ENCODE results near the gene TPK1.
A peak's percentile ranks its signal among the peaks of the same experiment; 100 is the strongest.

TPK1 gene

GRCh38 chr7:144588559-144589051 lies 247.2 kb downstream of the TPK1 start:
- Histone ChIP-seq H3K4me3 (ENCODE audit: insufficient read depth in 1 of 2, low read depth in 1 of 2, low read length in 2 of 2) (peak overlapping the region in 1 of 2 experiments; percentile 31), H2BK120ac (ENCODE audit: low read depth, low read length) (no peak overlapping the region), H3K79me1 (replicated peaks; ENCODE audit: low read length, poor library complexity, severe bottlenecking) (no peaks in the 10 kb centered on the region), H3K18ac (ENCODE audit: low read depth in 1 of 2, low read length in 2 of 2) (no peak overlapping the region), H3K4ac (ENCODE audit: low read depth in 1 of 2, low read length in 2 of 2) (no peak overlapping the region), H2AFZ (ENCODE audit: low read depth, low read length) (no peak overlapping the region), H3K14ac (ENCODE audit: low read length in 2 of 2) (no peak overlapping the region), H3K23ac (ENCODE audit: low read length in 2 of 2) (no peak overlapping the region), H2BK5ac (ENCODE audit: low read depth, low read length, poor library complexity, severe bottlenecking) (no peak overlapping the region), H3K9ac (ENCODE audit: low read length) (peak overlapping the region; percentile 31), H3K27ac (ENCODE audit: low read length, poor library complexity, severe bottlenecking) (no peak overlapping the region), H3K27me3 (ENCODE audit: control insufficient read depth in 1 of 2, insufficient read depth in 1 of 2, low read length in 2 of 2) (no peaks in the 10 kb centered on the region), H2BK12ac (ENCODE audit: low read length in 2 of 2) (no peak overlapping the region), H3K4me1 (ENCODE audit: control insufficient read depth, insufficient read depth, low read depth, low read length) (no peaks in the 10 kb centered on the region), H3K36me3 (ENCODE audit: control insufficient read depth in 1 of 2, insufficient read depth in 2 of 2, low read depth in 1 of 2, low read length in 2 of 2) (no peaks in the 10 kb centered on the region), H3K9me3 (ENCODE audit: control insufficient read depth, low read length) (peaks cover 2% of the 10 kb centered on the region), H4K8ac (ENCODE audit: low read length) (no peak overlapping the region), H3K4me2 (ENCODE audit: low read length, poor library complexity, severe bottlenecking) (no peak overlapping the region), H2BK15ac (ENCODE audit: low read depth, poor library complexity, severe bottlenecking) (no peak overlapping the region), H4K91ac (ENCODE audit: low read length) (no peak overlapping the region), H2AK5ac (ENCODE audit: low read length, severe bottlenecking) (no peak overlapping the region)
- 89% methylated on average over 3 of the region's 4 CpGs for WGBS
- no peak for DNase-seq

GRCh38 chr7:144587701-144588100 lies 248.2 kb downstream of the TPK1 start:
- Histone ChIP-seq H3K27ac (ENCODE audit: low read length, poor library complexity, severe bottlenecking) (no peak overlapping the region), H3K36me3 (ENCODE audit: control insufficient read depth in 1 of 2, insufficient read depth in 2 of 2, low read depth in 1 of 2, low read length in 2 of 2) (no peaks in the 10 kb centered on the region), H2BK12ac (ENCODE audit: low read length in 2 of 2) (no peak overlapping the region), H2BK15ac (ENCODE audit: low read depth, poor library complexity, severe bottlenecking) (no peak overlapping the region), H3K4me3 (ENCODE audit: insufficient read depth in 1 of 2, low read depth in 1 of 2, low read length in 2 of 2) (no peak overlapping the region), H3K4ac (ENCODE audit: low read depth in 1 of 2, low read length in 2 of 2) (no peak overlapping the region), H2BK120ac (ENCODE audit: low read depth, low read length) (no peak overlapping the region), H3K9me3 (ENCODE audit: control insufficient read depth, low read length) (no peaks in the 10 kb centered on the region), H4K8ac (ENCODE audit: low read length) (no peak overlapping the region), H3K18ac (ENCODE audit: low read depth in 1 of 2, low read length in 2 of 2) (no peak overlapping the region), H3K9ac (ENCODE audit: low read length) (no peak overlapping the region), H3K4me2 (ENCODE audit: low read length, poor library complexity, severe bottlenecking) (no peak overlapping the region), H2AFZ (ENCODE audit: low read depth, low read length) (no peak overlapping the region), H3K14ac (ENCODE audit: low read length in 2 of 2) (no peak overlapping the region), H3K27me3 (ENCODE audit: control insufficient read depth in 1 of 2, insufficient read depth in 1 of 2, low read length in 2 of 2) (no peaks in the 10 kb centered on the region), H3K23ac (ENCODE audit: low read length in 2 of 2) (no peak overlapping the region), H3K79me1 (replicated peaks; ENCODE audit: low read length, poor library complexity, severe bottlenecking) (no peaks in the 10 kb centered on the region), H2AK5ac (ENCODE audit: low read length, severe bottlenecking) (no peak overlapping the region), H2BK5ac (ENCODE audit: low read depth, low read length, poor library complexity, severe bottlenecking) (no peak overlapping the region), H4K91ac (ENCODE audit: low read length) (no peak overlapping the region), H3K4me1 (ENCODE audit: control insufficient read depth, insufficient read depth, low read depth, low read length) (no peaks in the 10 kb centered on the region)
- no peak for DNase-seq
- whole genome bisulfite sequencing, result 77% methylated on average over 1 of the region's 1 CpG

- H2BK120ac ChIP-seq (ENCODE audit: low read depth, low read length), result no peak overlapping the region
- no peak overlapping the region for H3K14ac ChIP-seq (ENCODE audit: low read length in 2 of 2)
- H2BK12ac ChIP-seq (ENCODE audit: low read length in 2 of 2), result no peak overlapping the region
- no peaks in the 10 kb centered on the region for H3K79me1 ChIP-seq (replicated peaks; ENCODE audit: low read length, poor library complexity, severe bottlenecking)
- H3K27ac ChIP-seq (ENCODE audit: low read length, poor library complexity, severe bottlenecking), result no peak overlapping the region
- H2AK5ac ChIP-seq (ENCODE audit: low read length, severe bottlenecking), result no peak overlapping the region
- no peak overlapping the region for H3K4ac ChIP-seq (ENCODE audit: low read depth in 1 of 2, low read length in 2 of 2)
- no peak overlapping the region for H2AFZ ChIP-seq (ENCODE audit: low read depth, low read length)
- no peak overlapping the region for H3K18ac ChIP-seq (ENCODE audit: low read depth in 1 of 2, low read length in 2 of 2)
- no peaks in the 10 kb centered on the region for H3K9me3 ChIP-seq (ENCODE audit: control insufficient read depth, low read length)
- no peak overlapping the region for H3K4me3 ChIP-seq (ENCODE audit: insufficient read depth in 1 of 2, low read depth in 1 of 2, low read length in 2 of 2)
- no peak overlapping the region for H4K8ac ChIP-seq (ENCODE audit: low read length)
- H3K9ac ChIP-seq (ENCODE audit: low read length), result no peak overlapping the region
- H4K91ac ChIP-seq (ENCODE audit: low read length), result no peak overlapping the region
- no peaks in the 10 kb centered on the region for H3K4me1 ChIP-seq (ENCODE audit: control insufficient read depth, insufficient read depth, low read depth, low read length)
- no peak overlapping the region for H2BK5ac ChIP-seq (ENCODE audit: low read depth, low read length, poor library complexity, severe bottlenecking)
- H3K23ac ChIP-seq (ENCODE audit: low read length in 2 of 2), result no peak overlapping the region
- H3K36me3 ChIP-seq (ENCODE audit: control insufficient read depth in 1 of 2, insufficient read depth in 2 of 2, low read depth in 1 of 2, low read length in 2 of 2), result no peaks in the 10 kb centered on the region
- WGBS, result 87% methylated on average over 2 of the region's 3 CpGs
- H2BK15ac ChIP-seq (ENCODE audit: low read depth, poor library complexity, severe bottlenecking), result no peak overlapping the region
- no peaks in the 10 kb centered on the region for H3K27me3 ChIP-seq (ENCODE audit: control insufficient read depth in 1 of 2, insufficient read depth in 1 of 2, low read length in 2 of 2)
- H3K4me2 ChIP-seq (ENCODE audit: low read length, poor library complexity, severe bottlenecking), result no peak overlapping the region
- DNase-seq, result no peak
Observed at GRCh38 chr7:144584726-144585125, 251.1 kb downstream of the TPK1 start.

GRCh38 chr7:144579687-144580086 lies 256.2 kb downstream of the TPK1 start:
- H4K8ac ChIP-seq (ENCODE audit: low read length), result no peak overlapping the region
- H3K18ac ChIP-seq (ENCODE audit: low read depth in 1 of 2, low read length in 2 of 2), result no peak overlapping the region
- no peak overlapping the region for H2AFZ ChIP-seq (ENCODE audit: low read depth, low read length)

More at GRCh38 chr7:144579687-144580086, 256.2 kb downstream of the TPK1 start:
- Histone ChIP-seq H3K27ac (ENCODE audit: low read length, poor library complexity, severe bottlenecking) (no peak overlapping the region), H2BK12ac (ENCODE audit: low read length in 2 of 2) (no peak overlapping the region), H3K4me2 (ENCODE audit: low read length, poor library complexity, severe bottlenecking) (no peak overlapping the region), H2BK5ac (ENCODE audit: low read depth, low read length, poor library complexity, severe bottlenecking) (no peak overlapping the region), H4K91ac (ENCODE audit: low read length) (no peak overlapping the region), H3K9ac (ENCODE audit: low read length) (no peak overlapping the region), H3K4me1 (ENCODE audit: control insufficient read depth, insufficient read depth, low read depth, low read length) (no peaks in the 10 kb centered on the region), H3K79me1 (replicated peaks; ENCODE audit: low read length, poor library complexity, severe bottlenecking) (no peaks in the 10 kb centered on the region), H3K27me3 (ENCODE audit: control insufficient read depth in 1 of 2, insufficient read depth in 1 of 2, low read length in 2 of 2) (no peaks in the 10 kb centered on the region), H3K14ac (ENCODE audit: low read length in 2 of 2) (no peak overlapping the region), H3K4me3 (ENCODE audit: insufficient read depth in 1 of 2, low read depth in 1 of 2, low read length in 2 of 2) (no peak overlapping the region), H2AK5ac (ENCODE audit: low read length, severe bottlenecking) (no peak overlapping the region), H3K23ac (ENCODE audit: low read length in 2 of 2) (no peak overlapping the region), H3K4ac (ENCODE audit: low read depth in 1 of 2, low read length in 2 of 2) (no peak overlapping the region), H2BK120ac (ENCODE audit: low read depth, low read length) (no peak overlapping the region), H2BK15ac (ENCODE audit: low read depth, poor library complexity, severe bottlenecking) (no peak overlapping the region), H3K9me3 (ENCODE audit: control insufficient read depth, low read length) (no peaks in the 10 kb centered on the region), H3K36me3 (ENCODE audit: control insufficient read depth in 1 of 2, insufficient read depth in 2 of 2, low read depth in 1 of 2, low read length in 2 of 2) (no peaks in the 10 kb centered on the region)
- DNase-seq, result no peak
- 32% methylated on average over 1 of the region's 1 CpG for WGBS

Data from mesenchymal stem cell (in vitro differentiated cells and primary cell).